Hematopoietic multipotent progenitor cell (in vitro differentiated cells): ENCODE data around the gene DBH. TPM values are rescaled to one million over a fixed set of nuclear protein-coding genes. Genes with fewer than 3 reads are reported as not detected.
A peak's percentile ranks its signal among the peaks of the same experiment; 100 is the strongest.
"Not testable (repeated sequence)": the region's sequence is repeated elsewhere in the genome, so short reads cannot be mapped to it uniquely, and the experiment has no call there.

ENCODE experiments used
- DNase-seq, 3 donors: peaks; one replicate each; pipeline ENCODE4 v3.0.0-alpha.2; 2011 to 2015; ENCODE audit warnings: low read depth in 2 of 3, low spot score in 2 of 3
- total RNA-seq: library from RNA; depleted of rRNA; stranded (reverse); fragments of >200 nt; gene quantifications from one replicate; pipeline ENCODE4 v1.2.3, GENCODE V29; 2012

Gene DBH
- total RNA-seq, 1 donor = not detected

DNA sequence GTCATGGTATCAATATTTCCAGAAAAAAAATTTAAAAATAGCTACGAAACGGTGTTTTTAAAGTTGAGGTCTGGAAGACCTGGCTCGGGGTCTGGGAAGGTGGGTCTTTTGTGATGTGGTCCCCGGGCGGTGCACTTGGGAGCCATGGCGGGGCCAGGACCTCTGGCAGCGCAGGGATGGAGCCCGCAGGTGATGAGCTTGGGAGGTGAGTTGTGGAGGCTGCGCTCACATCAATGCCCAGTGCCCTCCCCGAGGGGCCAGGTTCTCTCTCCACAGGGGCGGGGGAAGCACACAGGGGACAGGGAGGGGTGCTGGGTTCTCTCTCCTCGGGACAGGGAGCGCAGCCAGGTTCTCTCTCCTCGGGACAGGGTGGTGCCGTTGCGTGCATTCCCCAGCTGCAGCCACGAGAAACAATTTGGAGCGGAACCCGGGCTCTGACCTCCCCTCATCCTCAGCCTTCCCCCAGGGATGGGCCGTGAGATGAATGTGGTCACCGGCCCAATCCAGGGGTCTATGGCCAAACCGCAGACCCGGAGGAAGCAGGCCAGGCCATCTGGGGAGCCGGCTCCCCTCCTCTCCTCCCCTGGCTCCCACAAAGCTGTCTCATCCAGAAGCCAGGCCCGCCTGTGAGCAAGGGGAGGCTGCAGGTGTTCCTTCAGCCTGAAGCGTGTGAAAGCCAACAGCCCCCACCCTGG lies 25.8 kb downstream of the DBH start:
- DNase-seq = no peak

DNA sequence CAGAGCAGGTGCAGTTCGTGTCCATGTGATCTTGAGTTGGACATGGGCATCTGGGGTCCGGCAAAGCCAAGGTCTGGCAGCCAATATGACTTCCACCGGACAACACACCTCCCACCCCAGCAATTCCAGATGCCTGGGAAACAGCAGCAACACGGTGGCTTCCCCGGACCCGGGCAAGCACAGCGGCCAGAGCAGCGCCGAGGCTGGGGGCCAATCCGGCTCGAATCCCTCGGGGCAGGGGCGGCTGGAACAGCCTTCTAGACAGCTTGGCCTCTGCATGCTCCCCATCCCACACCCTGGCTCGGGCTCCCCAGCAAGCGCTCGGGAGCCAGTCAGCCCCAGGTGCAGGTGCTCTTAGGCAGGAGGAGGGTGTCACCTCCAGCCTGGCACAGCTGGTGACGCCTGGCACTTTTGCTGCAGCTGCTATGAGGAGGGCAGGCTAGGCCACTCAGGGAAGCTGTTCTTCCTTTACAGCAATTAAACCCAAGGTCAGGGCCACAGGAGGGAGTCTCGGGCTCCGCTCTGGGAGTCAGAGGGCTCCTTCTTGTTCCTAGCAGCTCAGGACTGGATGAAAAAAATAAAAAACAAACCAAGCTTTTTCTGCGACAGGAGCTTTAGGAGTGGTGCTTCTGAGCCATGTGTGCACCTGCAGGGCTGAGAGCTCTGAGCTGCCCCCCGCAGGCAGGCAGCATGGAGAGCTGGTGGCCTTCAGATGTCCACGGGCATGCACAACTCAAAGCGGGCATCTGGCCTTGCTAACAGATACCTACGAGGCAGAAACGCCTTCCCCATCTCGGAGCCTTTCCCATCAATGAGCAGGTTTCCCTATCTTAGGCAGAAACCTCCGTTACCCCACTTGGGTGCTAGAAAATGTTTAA lies 28.2 kb downstream of the DBH start:
- DNase-seq = no peak

DNA sequence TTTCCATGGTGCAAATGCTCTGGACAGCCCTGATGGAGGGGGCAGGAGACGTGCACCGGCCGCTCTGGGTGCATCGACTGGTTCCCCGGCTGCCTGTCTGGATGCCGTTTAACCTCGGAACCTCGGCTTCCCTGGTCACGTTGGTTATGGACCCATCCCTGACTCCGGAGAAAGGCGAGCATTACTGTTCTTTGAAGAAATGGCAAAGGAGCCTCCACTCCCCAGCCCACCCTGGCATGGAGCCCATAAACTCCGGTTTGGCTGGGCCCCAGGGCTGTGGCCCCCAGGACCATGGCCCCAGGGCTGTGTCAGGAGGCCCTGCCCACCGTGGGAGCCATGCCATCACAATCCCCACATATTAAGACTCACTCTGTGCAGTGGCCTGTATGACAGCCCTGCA lies 28.9 kb downstream of the DBH start:
- no peak for DNase-seq

DNA sequence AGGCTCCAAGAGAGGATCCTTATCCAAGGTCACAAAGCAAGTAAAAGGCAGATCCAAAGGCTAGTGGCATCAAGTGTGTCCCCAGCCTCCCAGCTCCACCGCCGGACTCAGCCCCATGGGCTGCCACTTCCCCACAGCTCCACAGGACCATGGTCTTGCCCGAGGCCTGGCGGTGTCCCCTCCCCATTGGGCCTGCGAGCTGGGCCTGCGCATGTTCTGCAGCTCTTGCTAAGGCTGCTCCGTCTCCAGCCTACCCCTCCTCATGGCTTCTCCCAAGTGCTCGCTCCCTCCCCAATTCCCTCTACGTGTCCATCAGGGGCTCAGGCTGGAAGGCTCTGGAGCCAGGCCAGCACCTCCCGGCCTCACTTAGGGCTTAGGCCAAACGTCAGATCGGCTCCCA lies 29.4 kb downstream of the DBH start:
- DNase-seq = no peak

DNA sequence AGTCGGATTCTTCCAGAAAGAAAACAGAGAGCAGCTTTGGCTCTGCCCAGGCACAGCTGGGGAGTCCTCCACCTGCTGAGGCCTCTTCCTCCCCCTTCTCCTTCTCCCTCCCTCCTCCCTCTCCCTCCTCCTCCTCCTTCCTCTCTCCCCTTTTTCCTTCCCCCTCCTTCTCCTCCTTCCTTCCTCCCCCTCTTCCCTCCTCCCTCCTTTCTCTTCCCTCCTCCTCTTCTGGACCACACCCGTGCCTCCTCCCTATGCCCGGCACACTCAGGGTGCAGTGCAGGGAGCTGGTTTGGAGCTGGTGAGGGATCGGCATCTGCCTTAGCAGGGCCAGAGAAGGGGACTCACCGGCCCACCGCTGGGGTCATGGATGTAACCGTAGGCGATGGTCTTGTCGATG lies 30.2 kb downstream of the DBH start:
- no peak for DNase-seq

DNA sequence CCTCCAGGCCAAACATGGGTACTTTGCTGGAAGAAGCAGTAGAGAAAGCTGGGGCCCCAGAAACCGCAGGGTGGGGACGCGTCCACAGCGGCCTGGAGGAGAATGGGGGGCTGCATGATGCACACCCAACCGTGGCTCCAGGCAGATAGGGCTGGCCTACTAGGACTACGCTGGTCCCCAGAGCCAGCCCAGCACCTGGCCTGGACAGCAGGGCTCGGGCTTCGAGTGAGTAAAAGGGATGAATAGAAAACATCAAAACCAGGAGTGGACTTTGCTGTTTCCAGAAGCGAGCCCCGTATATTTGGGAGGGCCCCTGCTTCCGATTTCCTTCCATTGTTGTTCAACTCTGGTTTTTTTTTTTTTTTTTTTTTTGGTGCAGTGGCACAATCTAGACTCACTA lies 30.7 kb downstream of the DBH start:
- DNase-seq = no peak

DNA sequence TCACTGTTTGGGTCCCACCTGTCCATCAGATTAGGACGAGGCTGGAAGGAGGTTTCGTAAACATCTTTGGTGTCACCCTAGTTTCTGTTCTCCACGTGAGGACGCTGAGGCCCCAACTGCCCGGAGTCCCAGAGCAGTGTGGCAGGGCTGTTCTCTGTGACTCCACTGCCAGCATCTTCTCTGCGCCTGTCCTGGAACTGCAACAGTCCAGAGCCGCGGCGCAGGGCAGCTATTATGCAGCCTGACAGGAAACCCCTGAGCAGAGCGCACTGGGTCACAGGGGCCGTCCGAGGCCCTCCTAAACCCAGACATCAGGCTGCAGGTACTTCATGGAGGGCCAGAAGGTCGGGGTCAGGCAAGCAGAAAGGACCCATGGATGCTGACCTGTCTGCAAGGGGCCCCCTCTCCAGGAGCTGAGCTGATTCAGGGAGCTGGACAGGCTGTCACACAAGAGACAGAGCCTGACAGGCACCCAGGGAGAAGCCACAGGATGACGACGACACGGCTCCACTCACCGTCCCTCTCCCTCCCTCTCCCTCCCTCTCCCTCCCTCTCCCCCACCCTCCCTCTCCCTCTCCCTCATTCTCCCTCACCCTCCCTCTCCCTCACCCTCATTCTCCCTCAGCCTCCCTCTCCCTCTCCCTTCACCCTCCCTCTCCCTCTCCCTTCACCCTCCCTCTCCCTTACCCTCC lies 31.7 kb downstream of the DBH start:
- no peak for DNase-seq

DNA sequence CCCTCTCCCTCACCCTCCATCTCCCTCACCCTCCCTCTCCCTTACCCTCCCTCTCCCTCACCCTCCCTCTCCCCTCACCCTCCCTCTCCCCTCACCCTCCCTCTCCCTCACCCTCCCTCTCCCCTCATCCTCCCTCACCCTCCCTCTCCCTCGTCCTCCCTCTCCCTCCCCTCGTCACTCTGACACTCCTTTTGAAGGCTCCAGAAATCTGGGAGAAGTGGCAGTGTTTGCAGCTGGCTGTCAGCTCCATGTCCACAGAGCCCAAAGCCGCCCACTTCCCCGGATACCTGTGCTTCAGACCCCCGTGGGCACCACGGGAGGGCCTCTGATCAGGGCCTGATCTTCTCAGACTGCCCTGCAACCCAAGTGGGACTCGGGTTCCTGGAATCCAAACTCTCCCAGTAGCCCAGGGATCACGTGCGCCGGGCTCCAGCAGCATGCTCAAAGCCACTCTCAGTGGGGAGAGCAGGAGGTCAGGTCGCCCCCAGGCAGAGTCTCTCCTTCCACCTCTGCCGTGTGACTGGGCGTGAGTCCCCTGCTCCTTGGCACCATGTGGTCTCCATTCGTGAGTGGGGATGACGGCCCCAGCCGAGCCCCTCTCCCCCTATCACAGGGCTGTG lies 33.1 kb downstream of the DBH start:
- no peak for DNase-seq

DNA sequence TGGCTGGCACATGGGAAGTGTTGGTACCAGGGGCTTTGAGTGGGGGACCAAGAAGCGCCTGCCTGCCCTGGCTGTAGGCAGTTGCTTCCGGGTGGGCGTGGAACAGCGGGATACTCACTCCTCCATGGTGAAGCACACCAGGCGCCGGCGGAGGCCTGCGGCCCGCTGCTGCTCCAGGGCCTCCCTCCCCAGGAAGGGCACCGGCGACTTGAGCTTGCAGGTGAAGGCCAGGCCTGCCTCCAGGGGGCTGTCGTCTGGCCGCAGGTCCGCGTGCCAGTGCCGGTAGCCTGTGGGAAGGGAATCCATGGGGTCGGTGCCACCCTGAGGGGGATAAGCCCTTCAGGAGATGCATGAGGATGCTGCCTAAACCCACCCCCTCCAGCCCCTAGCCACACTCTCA lies 34.3 kb downstream of the DBH start:
- no peak for DNase-seq

DNA sequence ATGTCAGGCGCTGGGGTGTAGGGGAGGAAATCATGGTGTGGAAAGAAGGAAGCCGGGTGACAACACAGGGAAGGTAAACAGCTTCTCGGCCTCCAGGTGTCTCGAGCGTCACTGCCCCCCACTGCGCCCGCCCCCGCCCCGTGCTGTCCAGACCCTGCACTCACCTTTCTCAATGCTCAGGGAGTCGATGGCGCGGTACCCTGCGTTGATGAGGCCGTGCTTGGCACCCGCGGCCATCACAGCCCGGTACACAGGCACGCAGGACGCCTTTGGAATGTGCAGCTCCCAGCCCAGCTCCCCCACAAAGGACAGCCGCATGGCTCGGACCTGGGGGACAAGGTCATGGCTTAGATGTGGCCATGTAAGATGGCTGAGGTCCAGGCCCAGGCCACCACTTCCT lies 35.2 kb downstream of the DBH start:
- no peak for DNase-seq

DNA sequence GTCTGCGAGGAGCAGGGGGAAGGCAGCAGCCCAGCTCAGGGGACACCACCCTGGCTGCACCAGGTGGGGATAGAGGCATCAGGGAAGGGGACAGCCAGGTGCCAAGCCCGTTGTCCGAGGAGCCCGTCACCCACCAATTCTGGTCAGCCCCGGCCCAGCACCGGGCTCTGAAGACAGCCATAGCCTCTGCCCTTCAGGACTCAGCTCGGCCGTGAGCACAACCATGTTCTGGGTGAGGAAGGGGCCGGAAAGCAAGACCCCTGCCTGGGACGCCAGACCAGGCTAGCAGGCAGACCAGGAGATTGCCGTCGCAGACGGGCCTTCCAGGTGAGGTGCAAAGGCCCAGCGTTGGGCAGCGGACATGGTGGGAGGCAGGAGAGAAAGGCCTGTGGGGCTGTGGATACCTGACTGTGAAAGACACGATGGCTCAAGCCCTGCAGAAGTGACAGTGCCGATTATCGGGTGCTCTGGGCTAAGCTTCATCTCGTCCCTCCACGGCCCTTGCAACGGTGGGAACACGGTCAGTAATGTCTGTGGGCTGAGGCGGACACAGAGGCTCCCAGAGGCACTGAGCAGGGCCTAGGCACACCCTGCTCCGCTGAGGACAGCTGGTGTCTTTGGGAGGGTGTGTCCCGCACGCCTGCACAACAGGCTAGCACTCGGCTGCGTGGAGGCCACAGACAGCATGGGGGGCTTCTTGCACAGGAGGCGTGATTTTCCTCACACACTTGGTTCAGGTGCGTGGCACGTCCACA lies 36.5 kb downstream of the DBH start:
- no peak for DNase-seq

DNA sequence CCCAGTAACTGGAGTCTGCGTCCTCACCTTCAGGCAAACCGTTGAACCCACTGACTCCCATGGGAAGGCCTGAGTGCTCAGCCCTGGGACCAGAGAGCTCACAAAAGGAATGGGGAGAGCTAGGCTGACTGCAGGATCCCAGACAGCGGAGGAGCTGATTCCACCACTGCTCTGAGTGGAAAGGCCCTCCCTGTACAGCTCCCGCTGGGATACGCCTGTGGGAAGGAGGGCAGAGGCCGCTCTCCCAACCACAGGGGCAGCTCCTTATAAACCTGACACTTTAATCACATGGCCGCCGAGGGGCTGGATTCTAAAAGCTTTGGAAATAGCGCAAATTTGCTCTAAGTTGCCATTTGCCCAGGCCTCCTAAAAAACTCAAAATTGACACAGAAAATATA lies 37.1 kb downstream of the DBH start:
- DNase-seq = no peak

DNA sequence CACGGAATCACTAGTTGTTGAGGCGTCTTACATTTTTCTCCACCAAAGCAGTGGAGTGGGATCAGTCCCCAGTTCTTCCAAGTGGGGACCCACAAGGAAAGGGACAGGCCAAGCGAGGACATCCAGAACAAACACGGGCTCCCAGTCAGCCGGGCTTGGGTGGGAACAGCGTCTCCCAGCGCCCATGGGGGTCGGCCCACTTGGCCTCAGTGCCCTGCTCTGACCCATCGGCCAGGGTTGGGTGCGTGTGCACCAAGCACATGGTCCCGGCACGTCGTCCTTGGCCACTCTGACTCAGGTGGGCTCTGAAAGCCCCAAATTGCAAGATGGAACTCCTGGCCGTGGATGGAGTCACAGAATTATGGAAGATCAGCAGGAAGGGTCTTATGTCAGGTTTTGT lies 37.9 kb downstream of the DBH start:
- no peak for DNase-seq

DNA sequence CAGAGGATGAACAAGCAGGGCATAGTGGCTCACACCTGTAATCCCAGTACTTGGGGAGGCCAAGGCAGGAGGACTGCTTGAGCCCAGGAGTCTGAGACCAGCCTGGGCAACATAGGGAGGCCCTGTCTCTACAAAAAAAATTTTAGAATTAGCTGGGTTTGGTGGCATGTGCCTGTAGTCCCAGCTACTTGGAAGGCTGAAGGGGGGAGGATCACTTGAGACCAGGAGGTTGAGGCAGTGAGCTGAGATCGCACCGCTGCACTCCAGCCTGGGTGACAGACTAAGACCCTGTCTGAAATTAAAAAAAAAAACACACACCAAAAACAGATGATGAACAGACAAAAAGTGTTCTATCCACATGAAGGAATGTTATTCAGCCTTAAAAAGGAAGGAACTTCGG lies 39.6 kb downstream of the DBH start:
- DNase-seq = not testable (repeated sequence)

DNA sequence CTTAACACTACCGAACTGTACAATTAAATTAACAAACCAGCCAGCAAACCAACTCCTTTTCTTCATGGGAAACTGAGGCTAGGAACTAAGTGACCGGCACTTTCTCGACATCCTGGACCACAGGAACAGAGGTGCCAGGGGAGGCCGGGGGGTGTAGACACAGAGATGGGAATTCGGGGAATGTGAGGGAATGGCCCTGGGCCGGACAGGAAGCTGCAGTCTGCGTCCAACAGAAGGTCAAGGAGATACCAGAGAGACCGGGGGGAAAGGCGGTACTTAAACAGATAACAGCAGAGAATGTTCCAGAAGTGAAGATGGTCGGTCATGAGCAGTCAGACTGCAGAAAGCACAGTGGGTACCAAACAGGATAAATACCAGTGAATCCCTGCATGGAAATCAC lies 40.3 kb downstream of the DBH start:
- no peak for DNase-seq

DNA sequence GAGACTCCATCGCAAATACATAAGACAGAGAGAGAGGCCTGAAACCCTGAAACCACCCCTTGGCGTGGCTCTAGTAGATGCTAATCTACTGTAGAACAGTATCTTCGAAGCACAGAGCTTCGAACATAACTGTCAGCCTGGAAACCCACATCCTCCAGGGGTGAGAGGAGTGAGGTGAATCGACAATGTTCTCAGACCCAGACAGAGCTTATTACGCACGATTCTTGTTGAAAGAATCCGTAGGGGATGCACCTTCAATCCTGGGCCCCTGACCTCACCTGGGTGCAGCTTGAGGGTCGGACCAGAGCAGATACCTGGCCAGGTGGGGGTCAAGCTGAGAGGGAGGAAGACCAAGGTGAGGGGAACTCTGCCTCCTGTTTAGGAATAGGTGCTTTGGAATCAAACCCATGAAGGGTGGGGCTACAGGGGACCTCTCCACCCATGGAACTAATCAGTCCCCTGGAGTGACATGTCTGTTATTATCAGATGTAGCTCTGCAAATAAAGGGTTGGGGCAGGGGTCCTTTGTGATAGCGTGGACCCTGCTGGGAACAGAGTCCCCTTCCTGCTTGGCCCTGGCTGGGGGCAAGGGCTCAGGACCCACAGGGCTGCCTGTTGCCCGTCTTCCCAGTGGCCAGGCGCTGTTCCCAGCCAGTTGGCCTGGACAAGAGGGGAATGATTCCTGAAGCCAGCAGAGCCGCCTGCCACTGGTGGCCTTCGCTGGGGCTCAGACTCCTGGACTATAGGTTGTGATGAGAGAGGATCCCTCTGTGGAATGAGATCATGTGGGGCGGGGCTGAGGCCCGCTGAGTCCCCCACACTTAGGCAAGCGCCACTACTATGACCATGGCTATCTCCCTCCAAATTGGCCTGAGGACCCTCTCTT lies 41.2 kb downstream of the DBH start:
- DNase-seq = peak; percentile 24 to 65 (median 56)

DNA sequence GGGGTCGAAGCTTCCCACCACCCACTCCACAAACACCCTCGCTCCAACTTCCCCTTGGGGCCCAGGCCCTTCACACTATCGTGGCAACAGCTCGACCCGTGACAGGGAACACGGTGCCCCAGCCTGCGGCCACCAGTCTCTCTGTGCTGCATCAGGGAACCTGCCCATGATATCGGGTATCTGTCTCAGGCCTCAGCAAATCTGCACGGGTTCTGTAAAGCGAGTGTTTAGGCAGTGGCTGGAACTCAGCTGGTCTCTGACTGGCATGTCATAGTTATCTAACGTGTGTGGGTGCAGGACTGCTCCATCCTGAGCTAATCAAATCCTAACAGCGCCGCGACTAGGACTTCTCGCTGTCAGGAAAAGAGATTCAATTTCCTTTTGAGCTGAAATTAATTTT lies 42.9 kb downstream of the DBH start:
- DNase-seq = no peak

DNA sequence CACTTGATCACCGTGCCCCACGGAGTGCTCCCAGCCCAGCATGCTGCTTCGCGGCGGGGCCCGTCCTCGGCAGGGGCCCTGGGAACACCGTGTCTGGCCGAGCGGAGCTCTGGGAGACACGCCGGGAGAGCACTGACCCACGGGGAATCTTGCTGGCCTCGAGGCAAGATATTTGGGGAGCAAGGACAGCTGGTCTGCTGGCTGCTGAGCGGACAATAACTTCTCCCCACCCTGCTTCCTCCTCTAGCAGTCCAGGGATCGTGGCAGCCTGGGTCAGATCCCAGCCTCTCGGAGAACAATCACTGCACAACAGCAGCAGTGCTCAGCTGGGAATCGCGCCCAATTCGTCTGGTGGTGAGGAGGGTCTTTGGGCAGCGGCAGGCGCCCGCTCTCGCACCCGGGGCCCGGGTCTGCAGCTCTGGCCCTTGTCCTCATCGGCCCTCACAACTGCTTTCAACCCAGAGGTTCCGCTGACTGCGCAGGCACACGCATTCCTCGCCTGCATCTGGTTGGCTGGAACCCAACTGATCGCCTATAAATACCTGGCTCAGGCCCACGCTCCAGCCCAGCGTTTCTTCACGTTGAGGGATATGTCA lies 43.4 kb downstream of the DBH start:
- DNase-seq = no peak
